LHCN-M2 (cell line): ENCODE data around the gene CD244. TPM values are rescaled to one million over a fixed set of nuclear protein-coding genes. Genes with fewer than 3 reads are reported as not detected.

Source experiments
- DNase-seq: peaks from one replicate; pipeline ENCODE4 v3.0.0-alpha.2; 2012; ENCODE audit warnings: low read depth
- total RNA-seq: library from RNA; depleted of rRNA; stranded (reverse); fragments of >200 nt; gene quantifications from 2 replicates; pipeline ENCODE4 v1.2.3, GENCODE V29; 2014; rRNA removed

CD244 gene
- total RNA-seq, 1 experiment from 2014 or later = not detected

- DNase-seq = no peak
Measured at GRCh38 chr1:160781914-160782689, 80.6 kb downstream of the CD244 start.

- no peak for DNase-seq
Measured at GRCh38 chr1:160781186-160781766, 81.4 kb downstream of the CD244 start.

DNA sequence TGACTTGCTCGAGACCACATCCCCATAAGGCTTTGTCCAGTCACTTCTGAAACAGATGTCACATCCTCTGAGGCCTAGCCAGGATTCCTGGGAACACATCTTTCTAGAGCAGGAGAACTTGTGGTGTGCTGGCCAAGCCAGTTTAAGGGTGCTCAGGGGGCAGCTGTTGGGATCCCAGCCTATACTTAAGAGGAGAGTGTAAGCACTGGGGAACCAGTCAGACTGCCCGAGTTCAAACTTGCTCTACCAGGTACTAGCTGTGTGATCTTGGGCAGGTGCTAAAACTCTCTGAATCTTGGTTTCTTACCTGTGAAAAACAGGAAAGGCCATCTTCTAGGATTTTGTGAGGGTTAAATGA, 82.3 kb downstream of the CD244 start:
- no peak for DNase-seq

Other genes with a start within 250 kb of the CD244 start
- gene SLAMF1, start 215.8 kb downstream of the CD244 start, total RNA-seq = 0.38 TPM in 1 of 2 replicates, not detected in the other
- not detected in 2 replicates for gene CD48, start 151.1 kb downstream of the CD244 start, total RNA-seq
- not detected in 2 replicates for gene SLAMF7, start 123.6 kb downstream of the CD244 start, total RNA-seq
- not detected in 2 replicates for gene LY9, start 66.7 kb downstream of the CD244 start, total RNA-seq
- gene ITLN1, start 22.3 kb upstream of the CD244 start, total RNA-seq = not detected in 2 replicates
- gene ITLN2, start 91.9 kb upstream of the CD244 start, total RNA-seq = not detected in 2 replicates
- 1.4 and 2.6 TPM in 2 replicates for gene F11R, start 158.3 kb upstream of the CD244 start, total RNA-seq
- 14.7 and 27.3 TPM in 2 replicates for gene TSTD1, start 176.1 kb upstream of the CD244 start, total RNA-seq
- gene USF1, start 183.1 kb upstream of the CD244 start, total RNA-seq = 76.0 and 83.2 TPM in 2 replicates
- not detected in 2 replicates for gene ARHGAP30, start 207.0 kb upstream of the CD244 start, total RNA-seq
- 0.26 TPM in 1 of 2 replicates, not detected in the other for gene NECTIN4, start 226.7 kb upstream of the CD244 start, total RNA-seq
- gene KLHDC9, start 235.5 kb upstream of the CD244 start, total RNA-seq = 0.29 and 0.71 TPM in 2 replicates